Spleen (tissue), 11 donors: ENCODE results near the gene TMCC3. TPM values are rescaled to one million over a fixed set of nuclear protein-coding genes. Genes with fewer than 3 reads are reported as not detected.

Experiments
- DNase-seq: peaks from one replicate; pipeline ENCODE4 v3.0.0-alpha.2; 2020
- H3K27ac ChIP-seq, 8 donors: fragments of 200-600 bp; sonication (generic) in 7 of 8; 1 replicate in 4 of 8; 2 replicates in 4 of 8; pipeline versions ENCODE4 v1.5.0 to v1.8.0; 2016 to 2021; ENCODE audit warnings: inconsistent platforms in 4 of 8, mild to moderate bottlenecking in 4 of 8, moderate library complexity in 1 of 8
- H3K27me3 ChIP-seq, 7 donors: fragments of 200-600 bp; sonication (generic) in 6 of 7; replicated peaks in 1 of 7; 1 replicate in 4 of 7; 2 replicates in 3 of 7; pipeline versions ENCODE4 v1.5.0 to v1.8.0; 2016 to 2021; ENCODE audit warnings: inconsistent platforms in 3 of 7, mild to moderate bottlenecking in 1 of 7
- H3K36me3 ChIP-seq, 6 donors: fragments of 200-600 bp; sonication (generic) in 5 of 6; 1 replicate in 4 of 6; 2 replicates in 2 of 6; pipeline versions ENCODE4 v1.5.0 to v1.8.0; 2016 to 2021; ENCODE audit warnings: inconsistent platforms in 2 of 6
- H3K4me1 ChIP-seq, 6 donors: fragments of 200-600 bp; sonication (generic) in 5 of 6; 1 replicate in 3 of 6; 2 replicates in 3 of 6; pipeline versions ENCODE4 v1.5.0 to v1.8.0; 2016 to 2021; ENCODE audit warnings: inconsistent platforms in 3 of 6
- H3K4me3 ChIP-seq, 8 donors: fragments of 200-600 bp; sonication (generic) in 7 of 8; 1 replicate in 4 of 8; 2 replicates in 4 of 8; pipeline versions ENCODE4 v1.5.0 to v1.8.0; 2016 to 2021; ENCODE audit warnings: inconsistent platforms in 4 of 8, mild to moderate bottlenecking in 4 of 8, moderate library complexity in 2 of 8
- H3K9me3 ChIP-seq, 8 donors: fragments of 200-600 bp; sonication (generic) in 7 of 8; 1 replicate in 4 of 8; 2 replicates in 4 of 8; pipeline versions ENCODE4 v1.5.0 to v1.8.0; 2016 to 2021; ENCODE audit warnings: inconsistent platforms in 4 of 8
- POLR2A ChIP-seq, 3 donors: fragments of 450-650 bp; IDR thresholded peaks; one replicate each; pipeline ENCODE4 v1.5.1; 2017; ENCODE audit warnings: antibody characterized with exemption in 3 of 3, mild to moderate bottlenecking in 1 of 3
- POLR2AphosphoS5 ChIP-seq, 3 donors: sonication (generic); formaldehyde crosslinking; IDR thresholded peaks; one replicate each; pipeline ENCODE4 v1.5.1; 2017; ENCODE audit warnings: antibody characterized with exemption in 3 of 3
- WGBS, 5 donors: extraction: QIAGEN DNeasy Blood & Tissue Kit in 3 of 5; methylation state at CpG; one replicate each; pipeline versions ENCODE4 v1.1.5 to v1.1.7; 2013 to 2018; 5-methylcytosine and 5-hydroxymethylcytosine counted together
- intact Hi-C: fragments of 100-400 bp; cut with DNase I; formaldehyde crosslinking; loops from one replicate; pipeline ENCODE4 v1.15.0; 2023; ENCODE audit warnings: low total_unique reads
- polyA plus RNA-seq, 3 donors: library from polyadenylated mRNA; stranded (reverse); fragments of 200-250 nt; gene quantifications; one replicate each; pipeline ENCODE4 v1.2.1, GENCODE V29; 2013
- total RNA-seq, 7 donors: library from RNA; depleted of rRNA in 3 of 7; stranded (reverse); fragments of >200 nt in 3 of 7; fragmentation: NEBNext Ultra II Directional in 4 of 7; extraction: Animal tissue kit (Norgen Biotek cat#: 25700) in 4 of 7; gene quantifications; one replicate each; pipeline versions ENCODE4 v1.1.0 to v1.2.1, GENCODE V29; 2016 to 2021
- TF ChIP-seq, protein P1 (sequence below), 11 experiments: fragments of 200-600 bp in 7 of 11; fragments of 450-650 bp in 4 of 11; sonication (generic) in 4 of 11; IDR thresholded peaks in 8 of 11; conservative IDR thresholded peaks in 3 of 11; 1 replicate in 7 of 11; 2 replicates in 4 of 11; pipeline versions ENCODE4 v1.4.0 to v1.8.0; 2016 to 2021; ENCODE audit warnings: antibody characterized with exemption in 11 of 11, inconsistent platforms in 4 of 11, mild to moderate bottlenecking in 1 of 11
- donor health status: healthy with polysubstance abuse.
- donor health status: DM: no; HTN: no; CAD: no; lungs with moderate emphysema.
- donor health status: DM: no; HTN: no; CAD: no.
- donor health status: Bipolar disorder and iron deficiency.
- donor health status: healthy.
- donor health status: DM: no; HTN: no; CAD: no.
- donor health status: DM: yes; HTN: yes; CAD: no.

Gene TMCC3
- total and polyA plus RNA-seq, 10 donors: 2.9 to 41.3 (median 27.7) TPM

DNA sequence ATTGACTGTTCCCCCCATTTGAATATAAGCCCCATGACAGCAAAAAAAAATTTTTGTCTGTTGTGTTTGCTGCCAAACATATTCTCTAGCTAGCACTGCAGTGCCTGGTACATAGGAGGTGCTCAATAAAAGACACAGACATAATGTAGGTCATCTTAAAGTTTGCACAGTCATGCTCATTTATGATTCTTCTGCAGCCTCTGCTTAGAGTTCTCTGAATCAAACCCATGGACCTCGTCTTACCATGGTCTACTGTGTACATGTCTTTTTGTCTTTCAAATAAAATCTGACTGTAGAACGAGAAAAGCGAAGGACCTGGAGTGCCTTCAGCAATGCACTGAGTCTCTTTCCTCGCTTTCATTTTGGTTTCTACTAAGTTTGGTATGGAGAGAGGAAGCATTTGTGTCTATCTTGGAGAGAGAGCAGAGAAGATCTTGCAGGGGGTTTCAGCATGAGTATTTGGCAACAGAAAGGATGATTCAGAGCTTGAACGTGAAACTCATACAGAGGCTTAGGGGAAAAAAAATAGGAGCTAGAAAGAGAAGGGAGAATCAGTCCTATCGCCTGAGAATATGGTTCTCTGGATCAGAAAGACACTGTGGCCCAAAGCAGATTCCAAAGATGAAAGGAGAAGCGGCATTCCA is 38.8 kb upstream of the TMCC3 start:
- intact Hi-C loops: no loop called here
- H3K9me3 ChIP-seq: no peaks in the 10 kb centered on the region
- no peak overlapping the region for H3K4me3 ChIP-seq
- DNase-seq: no peak
- peaks cover 0 to 30% (median 15%) of the 10 kb centered on the region in 6 donors for H3K4me1 ChIP-seq
- WGBS, 5 donors: 68 to 80% (median 75%) methylated on average over 7 of the region's 7 CpGs
- H3K27ac ChIP-seq: peak overlapping the region in 2 of 8 donors; percentile 7 to 8
- TF ChIP-seq POLR2AphosphoS5 (IDR thresholded peaks at IDR 0.05) (no peak), POLR2A (IDR thresholded peaks at IDR 0.05) (no peak)
- TF ChIP-seq, protein P1, sequence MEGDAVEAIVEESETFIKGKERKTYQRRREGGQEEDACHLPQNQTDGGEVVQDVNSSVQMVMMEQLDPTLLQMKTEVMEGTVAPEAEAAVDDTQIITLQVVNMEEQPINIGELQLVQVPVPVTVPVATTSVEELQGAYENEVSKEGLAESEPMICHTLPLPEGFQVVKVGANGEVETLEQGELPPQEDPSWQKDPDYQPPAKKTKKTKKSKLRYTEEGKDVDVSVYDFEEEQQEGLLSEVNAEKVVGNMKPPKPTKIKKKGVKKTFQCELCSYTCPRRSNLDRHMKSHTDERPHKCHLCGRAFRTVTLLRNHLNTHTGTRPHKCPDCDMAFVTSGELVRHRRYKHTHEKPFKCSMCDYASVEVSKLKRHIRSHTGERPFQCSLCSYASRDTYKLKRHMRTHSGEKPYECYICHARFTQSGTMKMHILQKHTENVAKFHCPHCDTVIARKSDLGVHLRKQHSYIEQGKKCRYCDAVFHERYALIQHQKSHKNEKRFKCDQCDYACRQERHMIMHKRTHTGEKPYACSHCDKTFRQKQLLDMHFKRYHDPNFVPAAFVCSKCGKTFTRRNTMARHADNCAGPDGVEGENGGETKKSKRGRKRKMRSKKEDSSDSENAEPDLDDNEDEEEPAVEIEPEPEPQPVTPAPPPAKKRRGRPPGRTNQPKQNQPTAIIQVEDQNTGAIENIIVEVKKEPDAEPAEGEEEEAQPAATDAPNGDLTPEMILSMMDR (IDR thresholded peaks at IDR 0.05 in 8 of 11, conservative IDR thresholded peaks at IDR 0.05 in 3 of 11): no peak
- H3K36me3 ChIP-seq: no peaks in the 10 kb centered on the region
- no peaks in the 10 kb centered on the region for H3K27me3 ChIP-seq

DNA sequence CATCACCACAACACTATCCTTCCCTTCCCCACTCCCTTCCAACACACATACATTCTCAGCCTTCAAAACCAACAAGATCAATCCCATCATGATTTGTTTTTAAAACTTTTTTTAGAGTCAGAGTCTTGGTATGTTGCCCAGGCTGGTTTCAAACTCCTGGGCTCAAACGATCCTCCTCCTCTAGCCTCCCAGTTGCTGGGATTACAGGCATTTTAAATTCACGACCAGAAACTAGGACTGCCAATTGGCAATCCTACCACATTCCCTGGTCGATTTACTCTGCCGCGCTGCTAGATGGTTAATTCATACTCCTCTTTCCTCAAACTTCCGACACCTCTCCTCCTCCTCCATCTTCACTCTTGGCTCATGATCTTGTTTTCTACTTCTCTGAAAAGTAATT is 37.5 kb upstream of the TMCC3 start:
- no peaks in the 10 kb centered on the region for H3K36me3 ChIP-seq
- TF ChIP-seq POLR2A (IDR thresholded peaks at IDR 0.05) (no peak), POLR2AphosphoS5 (IDR thresholded peaks at IDR 0.05) (no peak)
- TF ChIP-seq, protein P1 (IDR thresholded peaks at IDR 0.05 in 8 of 11, conservative IDR thresholded peaks at IDR 0.05 in 3 of 11): no peak
- H3K9me3 ChIP-seq: no peaks in the 10 kb centered on the region
- H3K4me3 ChIP-seq: no peak overlapping the region
- intact Hi-C loops: no loop called here
- no peaks in the 10 kb centered on the region for H3K27me3 ChIP-seq
- DNase-seq: no peak
- peaks cover 0 to 39% (median 21%) of the 10 kb centered on the region in 6 donors for H3K4me1 ChIP-seq
- 80 to 92% (median 83%) methylated on average over 6 of the region's 6 CpGs for WGBS, 5 donors
- H3K27ac ChIP-seq: peak overlapping the region; percentile 39 to 83 (median 64)

DNA sequence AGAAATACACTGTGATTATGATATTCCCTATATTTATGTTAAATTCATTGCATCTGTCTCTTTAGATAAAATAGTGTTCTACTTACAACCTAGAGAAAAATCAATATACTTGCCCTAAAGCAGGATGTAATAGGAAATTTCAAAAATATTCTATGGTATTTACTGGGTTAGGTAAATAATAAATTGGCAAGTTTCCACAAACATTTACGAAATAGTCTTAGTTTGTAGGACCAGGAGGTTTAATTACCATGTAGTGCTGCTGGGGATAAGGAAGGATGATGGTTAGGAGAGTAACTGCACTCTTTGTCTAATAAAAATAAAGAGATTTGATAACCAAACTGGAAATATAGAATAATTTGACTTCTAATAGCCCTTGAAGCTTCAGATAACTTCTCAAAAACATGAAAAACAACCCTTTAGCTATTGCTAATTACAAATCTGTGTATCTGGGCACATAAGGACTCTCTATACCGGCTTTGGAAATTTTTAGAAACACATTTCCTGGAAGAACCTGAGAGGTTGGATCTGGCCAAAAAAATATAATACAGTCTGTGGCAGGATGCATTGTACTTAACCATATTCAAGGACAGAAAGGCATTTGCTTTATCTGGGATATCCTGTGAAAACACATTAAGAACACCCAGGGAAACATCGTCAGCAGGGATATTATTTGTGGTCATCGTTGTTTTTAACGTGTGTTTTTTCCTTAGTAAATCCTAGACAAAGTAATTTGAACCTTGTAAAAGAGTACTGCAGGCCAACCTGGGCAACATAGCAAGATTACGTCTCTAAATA is 36.7 kb upstream of the TMCC3 start:
- peaks cover 0 to 47% (median 29%) of the 10 kb centered on the region in 6 donors for H3K4me1 ChIP-seq
- no peak overlapping the region for H3K4me3 ChIP-seq
- DNase-seq: no peak
- TF ChIP-seq, protein P1 (IDR thresholded peaks at IDR 0.05 in 8 of 11, conservative IDR thresholded peaks at IDR 0.05 in 3 of 11): no peak
- TF ChIP-seq POLR2AphosphoS5 (IDR thresholded peaks at IDR 0.05): no peak
- no peak for TF ChIP-seq POLR2A (IDR thresholded peaks at IDR 0.05)
- peak overlapping the region; percentile 39 to 83 (median 66) for H3K27ac ChIP-seq
- intact Hi-C loops: no loop called here
- no peaks in the 10 kb centered on the region for H3K9me3 ChIP-seq
- WGBS, 5 donors: 73 to 81% (median 75%) methylated on average over 6 of the region's 6 CpGs
- H3K36me3 ChIP-seq: no peaks in the 10 kb centered on the region
- no peaks in the 10 kb centered on the region for H3K27me3 ChIP-seq
